Nephron (organoid): ENCODE measurements around the gene IP6K1.

ENCODE experiments used
- H3K27ac Mint-ChIP-seq, 3 experiments: 2 replicates each; pipeline ENCODE4 v1.8.0; 2020; ENCODE audit warnings: mixed read lengths in 3 of 3, mild to moderate bottlenecking in 2 of 3, moderate library complexity in 1 of 3
- H3K27me3 Mint-ChIP-seq: 2 replicates; pipeline ENCODE4 v1.8.0; 2021; ENCODE audit warnings: low read depth, mild to moderate bottlenecking, moderate library complexity, mixed read lengths
- H3K36me3 Mint-ChIP-seq: 2 replicates; pipeline ENCODE4 v1.8.0; 2020; ENCODE audit warnings: low read depth, mixed read lengths
- H3K4me1 Mint-ChIP-seq: 2 replicates; pipeline ENCODE4 v1.8.0; 2020; ENCODE audit warnings: mixed read lengths
- H3K4me3 Mint-ChIP-seq, 3 experiments: 2 replicates each; pipeline ENCODE4 v1.8.0; 2020; ENCODE audit warnings: mild to moderate bottlenecking in 3 of 3, mixed read lengths in 3 of 3, moderate library complexity in 2 of 3
- H3K9me3 Mint-ChIP-seq: 2 replicates; pipeline ENCODE4 v1.8.0; 2020; ENCODE audit warnings: mixed read lengths
- TF ChIP-seq, protein P1 (sequence below), 3 experiments: fragments of 200-600 bp; sonication (generic); IDR thresholded peaks; one replicate each; pipeline ENCODE4 v1.5.0; 2021; ENCODE audit warnings: antibody characterized with exemption in 3 of 3; ENCODE audit not compliant: unreplicated experiment in 3 of 3

The IP6K1 gene

GRCh38 chr3:49747792-49748480 is 38.4 kb downstream of the IP6K1 start:
- TF ChIP-seq, protein P1, sequence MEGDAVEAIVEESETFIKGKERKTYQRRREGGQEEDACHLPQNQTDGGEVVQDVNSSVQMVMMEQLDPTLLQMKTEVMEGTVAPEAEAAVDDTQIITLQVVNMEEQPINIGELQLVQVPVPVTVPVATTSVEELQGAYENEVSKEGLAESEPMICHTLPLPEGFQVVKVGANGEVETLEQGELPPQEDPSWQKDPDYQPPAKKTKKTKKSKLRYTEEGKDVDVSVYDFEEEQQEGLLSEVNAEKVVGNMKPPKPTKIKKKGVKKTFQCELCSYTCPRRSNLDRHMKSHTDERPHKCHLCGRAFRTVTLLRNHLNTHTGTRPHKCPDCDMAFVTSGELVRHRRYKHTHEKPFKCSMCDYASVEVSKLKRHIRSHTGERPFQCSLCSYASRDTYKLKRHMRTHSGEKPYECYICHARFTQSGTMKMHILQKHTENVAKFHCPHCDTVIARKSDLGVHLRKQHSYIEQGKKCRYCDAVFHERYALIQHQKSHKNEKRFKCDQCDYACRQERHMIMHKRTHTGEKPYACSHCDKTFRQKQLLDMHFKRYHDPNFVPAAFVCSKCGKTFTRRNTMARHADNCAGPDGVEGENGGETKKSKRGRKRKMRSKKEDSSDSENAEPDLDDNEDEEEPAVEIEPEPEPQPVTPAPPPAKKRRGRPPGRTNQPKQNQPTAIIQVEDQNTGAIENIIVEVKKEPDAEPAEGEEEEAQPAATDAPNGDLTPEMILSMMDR (IDR thresholded peaks at IDR 0.05; ENCODE audit: unreplicated experiment in 3 of 3): no peak
- H3K27ac Mint-ChIP-seq: peak overlapping the region in 1 of 3 experiments; percentile 17
- no peak overlapping the region for H3K4me3 Mint-ChIP-seq
- H3K9me3 Mint-ChIP-seq: no peaks in the 10 kb centered on the region
- no peaks in the 10 kb centered on the region for H3K4me1 Mint-ChIP-seq
- no peaks in the 10 kb centered on the region for H3K27me3 Mint-ChIP-seq
- peaks cover 38% of the 10 kb centered on the region for H3K36me3 Mint-ChIP-seq

- Mint-ChIP-seq H3K9me3 (no peaks in the 10 kb centered on the region), H3K27me3 (no peaks in the 10 kb centered on the region), H3K27ac (no peak overlapping the region), H3K36me3 (peaks cover 40% of the 10 kb centered on the region), H3K4me1 (no peaks in the 10 kb centered on the region), H3K4me3 (no peak overlapping the region)
- TF ChIP-seq, protein P1 (IDR thresholded peaks at IDR 0.05; ENCODE audit: unreplicated experiment in 3 of 3): no peak
Observed at GRCh38 chr3:49745986-49746385, 40.4 kb downstream of the IP6K1 start.

- Mint-ChIP-seq H3K4me1 (no peaks in the 10 kb centered on the region), H3K36me3 (peaks cover 46% of the 10 kb centered on the region), H3K9me3 (no peaks in the 10 kb centered on the region), H3K27ac (no peak overlapping the region), H3K4me3 (no peak overlapping the region), H3K27me3 (no peaks in the 10 kb centered on the region)
- TF ChIP-seq, protein P1 (IDR thresholded peaks at IDR 0.05; ENCODE audit: unreplicated experiment in 3 of 3): no peak
Observed at GRCh38 chr3:49740427-49740826, 45.9 kb downstream of the IP6K1 start.

GRCh38 chr3:49738067-49738713 is 48.2 kb downstream of the IP6K1 start:
- Mint-ChIP-seq H3K4me1 (no peaks in the 10 kb centered on the region), H3K36me3 (peaks cover 55% of the 10 kb centered on the region), H3K9me3 (no peaks in the 10 kb centered on the region), H3K4me3 (no peak overlapping the region), H3K27ac (no peak overlapping the region), H3K27me3 (no peaks in the 10 kb centered on the region)
- TF ChIP-seq, protein P1 (IDR thresholded peaks at IDR 0.05; ENCODE audit: unreplicated experiment in 3 of 3): no peak

DNA sequence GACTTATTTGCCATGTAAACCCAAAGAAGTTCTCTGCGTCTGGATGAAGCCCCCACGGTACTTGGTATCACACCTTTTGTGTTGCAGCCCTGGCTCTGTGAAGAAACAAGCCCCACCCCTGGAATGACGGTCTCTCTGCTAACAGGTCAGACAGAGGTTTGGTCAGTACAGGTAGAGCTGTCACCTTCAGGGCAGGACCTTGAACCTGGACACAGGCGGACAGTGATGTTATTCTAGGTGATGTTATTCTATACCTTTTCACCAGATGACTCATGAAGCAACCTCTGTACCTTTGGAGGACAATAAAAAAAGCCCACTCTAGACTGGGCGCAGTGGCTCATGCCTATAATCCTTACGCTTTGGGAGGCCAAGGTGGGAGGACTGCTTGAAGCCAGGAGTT is 51.6 kb downstream of the IP6K1 start:
- TF ChIP-seq, protein P1 (IDR thresholded peaks at IDR 0.05; ENCODE audit: unreplicated experiment in 3 of 3): no peak
- H3K9me3 Mint-ChIP-seq: no peaks in the 10 kb centered on the region
- no peaks in the 10 kb centered on the region for H3K27me3 Mint-ChIP-seq
- no peak overlapping the region for H3K27ac Mint-ChIP-seq
- H3K36me3 Mint-ChIP-seq: peaks cover 70% of the 10 kb centered on the region
- H3K4me1 Mint-ChIP-seq: no peaks in the 10 kb centered on the region
- H3K4me3 Mint-ChIP-seq: no peak overlapping the region

DNA sequence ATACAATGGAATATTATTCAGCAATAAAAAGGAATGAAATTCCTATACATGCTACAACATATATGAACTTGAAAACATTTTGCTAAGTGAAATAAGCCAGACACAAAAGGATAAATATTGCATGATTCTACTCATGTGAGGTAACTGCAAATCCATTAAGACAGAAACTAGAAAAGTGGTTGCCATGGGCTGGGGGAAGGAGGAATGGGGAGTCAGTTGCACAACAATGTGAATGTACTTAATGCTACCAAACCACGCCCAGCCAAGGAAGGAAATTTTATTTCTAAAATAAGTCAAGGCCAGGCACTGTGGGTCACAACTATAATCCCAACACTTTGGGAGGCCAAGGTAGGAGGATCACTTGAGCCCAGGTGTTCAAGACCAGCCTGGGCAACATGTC is 52.8 kb downstream of the IP6K1 start:
- Mint-ChIP-seq H3K27ac (no peak overlapping the region), H3K36me3 (peaks cover 66% of the 10 kb centered on the region), H3K4me1 (no peaks in the 10 kb centered on the region), H3K27me3 (no peaks in the 10 kb centered on the region), H3K9me3 (no peaks in the 10 kb centered on the region), H3K4me3 (no peak overlapping the region)
- TF ChIP-seq, protein P1 (IDR thresholded peaks at IDR 0.05; ENCODE audit: unreplicated experiment in 3 of 3): no peak
